ENCODE data around the gene C2CD4D.
"Not testable (repeated sequence)": the region's sequence is repeated elsewhere in the genome, so short reads cannot be mapped to it uniquely, and the experiment has no call there.

C2CD4D gene

DNA sequence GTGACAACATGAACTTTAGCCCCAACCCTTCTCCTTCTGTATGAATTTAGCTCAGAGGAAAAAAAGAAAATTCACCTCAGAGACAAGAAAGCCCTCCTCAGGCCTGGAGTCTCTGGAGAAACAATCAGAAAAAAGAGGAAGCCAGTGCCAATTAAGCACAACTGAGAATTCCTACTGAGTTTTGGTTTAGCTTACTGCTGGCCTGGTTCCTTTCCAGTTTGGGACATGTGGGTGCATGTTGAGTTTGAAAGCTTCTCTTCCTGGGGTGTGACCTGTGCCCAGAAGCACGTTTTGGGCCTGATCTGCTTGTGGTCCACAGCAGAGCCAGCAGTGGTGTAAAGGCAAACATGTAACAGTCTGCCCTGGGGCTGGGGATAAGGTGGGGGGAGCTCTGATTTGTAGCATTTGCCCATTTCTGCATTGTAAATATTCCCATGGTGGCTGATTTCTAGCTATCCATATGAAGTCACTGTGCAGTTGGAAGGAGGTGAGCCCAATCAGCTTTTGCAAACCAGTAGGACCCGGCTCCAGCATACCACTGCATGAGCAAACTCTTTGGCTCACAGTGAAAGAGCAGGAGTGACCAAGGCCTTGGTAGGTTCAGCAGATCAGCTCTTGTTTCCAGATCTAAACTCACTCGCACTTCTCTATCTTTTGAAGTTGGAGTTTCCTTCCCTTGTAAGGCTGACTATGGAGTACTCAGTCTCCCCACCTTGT is 18.6 kb upstream of the C2CD4D start:
- DNase-seq, result no peak

DNA sequence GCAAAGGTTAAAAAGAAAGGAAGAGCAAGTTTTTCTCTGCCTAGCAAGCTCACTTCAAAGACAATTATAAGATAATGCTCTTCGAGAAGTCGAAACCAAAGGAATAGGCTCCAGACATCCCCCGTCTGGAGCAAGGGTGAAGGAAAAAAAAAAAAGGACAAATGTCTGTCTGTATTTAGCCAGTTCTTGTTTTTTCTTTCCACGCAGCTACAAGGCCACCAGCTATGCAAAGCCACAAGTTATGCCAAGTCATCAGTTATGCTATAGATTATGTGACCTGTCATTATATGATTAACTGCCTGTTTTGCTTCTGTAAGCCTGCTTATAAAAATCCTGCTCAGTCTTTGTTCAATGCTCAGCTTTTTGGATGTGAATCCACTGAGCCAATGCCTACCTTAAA is 16.3 kb upstream of the C2CD4D start:
- no peak for DNase-seq

GRCh38 chr1:151855516-151855915 is 15.9 kb upstream of the C2CD4D start:
- not testable (repeated sequence) for DNase-seq

DNA sequence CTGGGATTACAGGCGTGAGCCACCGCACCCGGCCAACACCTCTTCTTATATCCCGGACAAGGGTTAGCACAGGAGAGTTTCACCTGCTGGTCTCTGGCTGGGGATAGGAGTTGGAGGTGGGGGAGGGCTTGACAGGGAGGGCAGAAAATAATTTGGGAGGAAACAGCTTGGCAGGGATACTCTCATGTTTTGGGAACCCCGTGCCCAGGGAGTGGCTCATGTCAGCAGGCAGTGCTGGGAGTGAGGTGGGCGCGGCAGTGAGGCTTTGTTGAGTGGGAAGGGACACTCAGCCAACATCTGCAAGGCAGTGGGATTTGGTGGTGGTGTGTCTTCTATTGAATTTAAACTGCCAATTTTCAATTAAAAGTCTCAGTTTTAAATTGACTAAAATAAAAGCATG is 15.0 kb upstream of the C2CD4D start:
- DNase-seq, result no peak

DNA sequence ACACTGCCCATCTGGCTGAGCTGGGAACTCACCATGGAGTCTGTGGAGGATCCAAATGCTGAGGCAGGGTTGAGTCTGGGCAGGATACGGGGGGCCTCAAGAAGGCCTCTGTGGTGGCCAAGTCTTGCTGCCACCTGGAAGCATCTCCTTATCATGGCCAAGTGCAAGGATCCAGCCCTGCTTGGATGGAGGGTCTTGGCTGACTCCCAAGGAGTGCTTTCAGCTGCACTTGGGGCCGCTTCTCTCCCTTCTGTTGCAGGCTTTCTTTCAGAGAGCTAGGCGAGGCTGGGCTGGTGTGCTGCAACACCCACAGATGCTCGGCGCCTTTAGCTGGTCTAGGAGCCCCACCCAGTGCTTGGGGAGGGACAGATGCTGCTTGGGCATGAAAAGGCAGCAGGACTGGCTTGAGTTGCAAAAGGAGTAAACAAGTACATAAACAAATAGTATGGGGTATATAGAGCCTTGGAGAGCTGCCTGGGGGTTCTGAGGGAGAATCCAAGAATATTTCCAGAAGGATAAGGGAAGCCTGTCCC is 13.9 kb upstream of the C2CD4D start, which contains the start of gene THEM5:
Gene THEM5, minus strand, starts transcription at position 302 of the 533 bp plus-strand sequence. Its CDS starts 147 bp downstream, at position 155.
- DNase-seq, result no peak

GRCh38 chr1:151852733-151853132 is 13.1 kb upstream of the C2CD4D start:
- no peak for DNase-seq

DNA sequence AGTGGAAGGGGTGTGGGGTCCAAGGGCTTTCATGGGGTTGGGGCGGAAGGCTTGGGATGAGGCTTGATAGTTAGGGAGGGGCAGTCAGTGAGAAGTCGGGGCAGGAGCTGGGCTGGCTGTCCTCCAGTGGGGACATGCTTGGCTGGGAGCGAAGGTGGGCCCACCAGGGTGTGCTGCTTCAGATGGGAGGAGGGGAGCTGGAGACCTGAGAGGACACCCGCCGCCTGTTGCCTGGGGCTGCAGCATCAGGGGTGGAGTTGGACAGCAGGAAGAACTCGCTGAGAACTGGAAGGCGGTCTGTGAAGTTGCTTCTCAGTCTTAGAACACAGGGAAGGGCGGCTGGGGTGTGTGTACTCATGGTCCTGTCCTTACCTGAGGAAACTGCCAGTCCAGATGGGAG is 12.3 kb upstream of the C2CD4D start:
- no peak for DNase-seq

DNA sequence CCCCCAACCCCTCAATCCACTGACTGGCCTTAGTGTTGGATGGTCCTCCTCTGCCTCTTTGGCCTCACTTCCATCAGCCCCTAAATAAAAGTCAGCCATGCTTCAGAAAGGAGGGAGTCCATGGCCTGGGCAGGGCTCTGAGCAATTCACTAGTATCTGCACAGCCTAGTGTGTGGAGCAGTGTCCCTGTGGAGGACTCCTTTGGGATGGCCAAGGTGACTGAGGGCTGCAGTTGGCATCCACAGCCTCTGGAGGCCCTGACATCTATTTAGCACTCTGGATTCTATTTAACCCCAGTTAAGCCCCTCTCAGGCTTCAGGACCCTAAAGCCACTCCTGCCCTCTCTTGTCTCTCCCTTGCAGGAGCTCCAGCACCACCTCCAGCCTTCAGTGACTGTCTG is 10.3 kb upstream of the C2CD4D start:
- DNase-seq, result no peak

- no peak for DNase-seq
Measured at GRCh38 chr1:151849126-151849525, 9.5 kb upstream of the C2CD4D start.

GRCh38 chr1:151847867-151848596 is 8.4 kb upstream of the C2CD4D start:
- no peak for DNase-seq

- DNase-seq, result no peak
Measured at GRCh38 chr1:151846686-151847237, 7.1 kb upstream of the C2CD4D start.

DNA sequence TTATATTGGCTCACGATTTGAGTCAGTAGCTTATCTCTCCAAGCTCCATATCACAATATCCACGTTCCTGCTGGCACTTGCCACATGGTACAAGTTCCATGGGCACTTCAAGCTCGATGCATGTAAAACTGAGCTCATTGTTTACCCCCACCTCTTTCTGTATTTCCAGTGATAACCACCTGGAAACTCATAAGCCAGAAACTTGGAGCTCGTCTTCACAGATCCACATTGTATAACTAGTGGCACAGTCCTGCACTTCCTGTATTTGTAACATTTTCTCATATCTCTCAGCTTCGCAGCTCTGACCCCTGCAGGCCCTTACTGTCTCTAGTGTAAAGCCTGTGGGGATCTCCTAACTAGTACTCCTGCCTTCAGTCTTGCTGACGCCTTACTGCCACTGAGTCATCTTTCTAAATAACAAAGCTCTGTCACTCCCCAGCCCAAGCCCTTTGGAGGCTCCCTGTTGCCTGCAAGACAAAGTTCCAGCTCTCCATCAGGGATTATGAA is 6.5 kb upstream of the C2CD4D start:
- DNase-seq, result no peak

- no peak for DNase-seq
Measured at GRCh38 chr1:151843398-151843797, 3.8 kb upstream of the C2CD4D start.

DNA sequence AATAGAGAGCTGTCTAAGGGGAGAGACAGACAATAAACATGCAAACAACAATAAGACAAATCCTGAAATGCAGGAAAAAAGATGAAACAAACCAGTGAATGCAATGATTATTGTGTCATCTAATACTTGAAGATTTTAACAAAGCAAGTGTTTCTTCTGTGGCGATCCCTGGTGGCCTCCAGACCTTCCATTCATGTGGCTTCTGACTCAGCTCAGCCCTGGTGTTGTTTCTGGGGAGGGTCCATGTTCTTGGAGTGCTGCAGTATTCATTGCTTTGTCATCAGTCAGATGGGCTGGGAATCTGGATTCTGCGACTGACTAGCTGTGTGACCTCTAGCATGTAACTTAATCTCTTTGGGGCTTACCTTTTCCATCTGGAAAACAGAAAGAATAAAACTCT is 1.5 kb upstream of the C2CD4D start:
- DNase-seq, result no peak

GRCh38 chr1:151840421-151840820 is 801 bp upstream of the C2CD4D start:
- no peak for DNase-seq

GRCh38 chr1:151839082-151839412 is 573 bp downstream of the C2CD4D start:
- no peak for DNase-seq

DNA sequence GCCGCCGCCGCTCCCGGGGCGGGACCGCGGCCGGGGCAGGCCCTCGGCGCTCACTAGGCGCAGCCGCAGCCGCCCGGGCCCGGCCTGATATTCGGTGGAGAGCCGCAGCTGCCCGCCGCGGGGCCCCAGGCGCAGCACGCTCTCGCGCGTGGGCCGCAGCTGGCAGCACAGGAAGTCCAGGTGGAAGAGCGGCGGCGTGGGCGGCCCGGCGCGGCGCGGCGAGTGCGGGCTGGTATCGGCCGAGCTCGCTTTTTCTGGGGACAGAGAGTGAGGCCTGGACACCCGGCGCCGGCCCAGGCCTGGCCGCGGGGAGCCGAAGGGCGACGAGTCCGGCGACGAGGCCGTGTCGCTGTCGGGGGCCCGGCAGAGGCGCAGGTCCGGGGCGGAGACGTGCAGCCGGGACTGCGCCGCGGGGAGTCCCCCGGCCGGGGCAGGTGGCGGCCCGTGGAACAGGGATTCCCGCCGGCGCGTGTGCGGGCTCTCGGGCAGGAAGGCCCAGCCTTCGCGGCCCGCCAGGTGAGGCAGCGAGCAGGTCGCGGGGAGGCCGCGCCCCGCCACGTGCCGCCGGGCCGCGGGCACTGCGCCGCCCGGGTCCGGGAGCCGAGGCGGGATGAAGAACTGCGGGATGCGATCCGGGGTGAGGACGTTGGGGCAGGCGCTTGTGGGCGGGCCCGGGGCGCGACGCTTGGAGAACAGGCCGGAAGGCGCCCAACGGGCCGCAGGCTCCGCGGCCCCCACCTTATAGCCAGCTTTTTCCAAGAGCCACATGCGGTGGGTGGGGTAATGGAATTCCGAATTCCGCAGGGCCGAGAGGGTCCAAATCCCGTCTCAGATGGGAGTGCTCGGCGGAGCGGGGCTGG is 1.2 kb downstream of the C2CD4D start:
- DNase-seq, result no peak

GRCh38 chr1:151837884-151838221 is 1.8 kb downstream of the C2CD4D start:
- DNase-seq, result no peak

DNA sequence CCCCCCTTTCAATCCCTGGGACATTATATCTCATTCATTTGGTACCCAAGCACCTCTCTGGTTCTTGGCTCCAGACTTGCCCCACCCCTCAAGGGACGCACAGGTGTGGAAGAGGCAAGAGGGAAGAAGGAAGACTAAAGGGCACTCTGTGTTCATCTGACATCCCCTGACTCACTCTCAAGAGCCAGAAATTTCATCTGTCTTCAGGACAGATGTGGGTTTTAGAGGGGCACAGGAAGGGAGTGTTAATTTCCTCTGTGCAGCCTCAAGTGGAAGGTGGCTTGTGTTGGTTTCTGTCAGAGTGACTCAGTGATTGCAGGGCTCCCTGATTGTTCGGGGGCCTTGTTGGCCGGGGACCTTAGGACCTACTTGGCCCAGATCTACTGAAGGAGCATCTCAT is 2.4 kb downstream of the C2CD4D start:
- DNase-seq, result no peak

- no peak for DNase-seq
Measured at GRCh38 chr1:151835596-151835995, 4.0 kb downstream of the C2CD4D start.

GRCh38 chr1:151834239-151834638 is 5.4 kb downstream of the C2CD4D start:
- DNase-seq, result no peak

DNA sequence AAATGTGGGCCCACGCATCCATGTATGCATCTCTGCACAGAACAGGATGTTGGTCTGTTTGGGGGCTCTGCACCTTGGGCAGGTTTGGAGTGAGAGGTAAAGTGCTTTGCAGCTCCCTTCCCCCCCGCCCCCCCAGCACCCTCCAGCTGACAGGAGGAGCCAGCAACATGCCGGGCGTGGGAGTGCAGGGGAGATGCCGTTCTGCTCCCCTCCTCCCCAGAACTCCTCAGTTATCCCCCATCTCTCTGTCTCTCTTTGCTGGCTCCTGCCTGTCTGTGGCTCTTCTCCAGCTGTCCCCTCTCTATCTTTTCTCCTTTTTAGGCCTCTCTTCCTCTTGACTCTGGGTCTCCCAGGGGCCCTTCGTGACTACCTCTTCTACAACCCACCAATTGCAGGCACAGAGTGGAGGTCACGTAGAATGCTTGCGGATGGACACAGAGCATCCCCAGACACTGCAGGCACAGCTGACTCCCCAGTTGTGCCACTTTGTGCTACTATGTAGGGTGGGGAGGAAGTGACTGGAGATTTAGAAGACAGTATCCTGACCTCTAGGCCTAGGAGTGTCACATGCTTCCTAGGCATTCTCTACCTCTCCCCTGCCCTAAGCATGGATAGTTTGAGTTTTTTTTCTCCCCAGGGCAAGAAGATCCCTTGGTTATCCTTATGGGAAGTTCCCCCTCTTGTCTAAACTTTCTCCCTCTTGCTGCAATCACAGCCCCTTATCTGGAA is 6.3 kb downstream of the C2CD4D start:
- DNase-seq, result no peak

All from DMS153 (cell line).